ENCODE results near the gene LIFR. TPM values are rescaled to one million over a fixed set of nuclear protein-coding genes. Genes with fewer than 3 reads are reported as not detected.

LIFR gene
- total RNA-seq, 1 donor from 2014 or later, result 2.2 TPM

GRCh38 chr5:38451074-38451725 lies 105.2 kb downstream of the LIFR start:
- Histone ChIP-seq H2AFZ (replicated peaks) (no peak overlapping the region), H3F3A (ENCODE audit: low read depth) (no peaks in the 10 kb centered on the region), H3K4me3 (no peak overlapping the region), H4K20me1 (ENCODE audit: low read depth) (no peaks in the 10 kb centered on the region), H3K27me3 (no peaks in the 10 kb centered on the region), H3K79me2 (ENCODE audit: low read depth) (no peaks in the 10 kb centered on the region), H3K4me1 (peaks cover 5% of the 10 kb centered on the region), H3K4me2 (no peak overlapping the region), H3K9me3 (ENCODE audit: low read depth) (no peaks in the 10 kb centered on the region), H3K36me3 (no peaks in the 10 kb centered on the region), H3K27ac (no peak overlapping the region), H3K9ac (no peak overlapping the region)
- no peaks in the 10 kb centered on the region for H3K36me3 Mint-ChIP-seq
- no peak overlapping the region for H3K27ac Mint-ChIP-seq
- no peaks in the 10 kb centered on the region for H3K9me3 Mint-ChIP-seq
- H3K4me3 Mint-ChIP-seq, result no peak overlapping the region
- H3K4me1 Mint-ChIP-seq, result no peaks in the 10 kb centered on the region
- TF ChIP-seq CTCF (IDR thresholded peaks at IDR 0.05), result no peak
- TF ChIP-seq EZH2 (IDR thresholded peaks at IDR 0.05), result no peak
- TF ChIP-seq EZH2phosphoT487 (IDR thresholded peaks at IDR 0.05), result no peak
- peaks cover 5% of the 10 kb centered on the region for H3K27me3 Mint-ChIP-seq (ENCODE audit: insufficient read depth, low read depth)
- DNase-seq (ENCODE audit: low spot score), result no peak

- no peak overlapping the region for H3K27ac Mint-ChIP-seq
- no peak overlapping the region for H3K4me2 ChIP-seq
- no peak for DNase-seq (ENCODE audit: low spot score)
These were observed 105.8 kb downstream of the LIFR start for GRCh38 chr5:38450627-38451026.

GRCh38 chr5:38448568-38449350 lies 107.7 kb downstream of the LIFR start:
- Histone ChIP-seq H3K4me2 (no peak overlapping the region), H2AFZ (replicated peaks) (no peak overlapping the region), H3F3A (ENCODE audit: low read depth) (no peaks in the 10 kb centered on the region), H3K36me3 (no peaks in the 10 kb centered on the region), H3K4me1 (peaks cover 5% of the 10 kb centered on the region), H3K4me3 (no peak overlapping the region), H4K20me1 (ENCODE audit: low read depth) (no peaks in the 10 kb centered on the region), H3K27ac (no peak overlapping the region), H3K9me3 (ENCODE audit: low read depth) (no peaks in the 10 kb centered on the region), H3K79me2 (ENCODE audit: low read depth) (no peaks in the 10 kb centered on the region), H3K9ac (no peak overlapping the region), H3K27me3 (no peaks in the 10 kb centered on the region)
- Mint-ChIP-seq H3K27me3 (ENCODE audit: insufficient read depth, low read depth) (peaks cover 5% of the 10 kb centered on the region), H3K4me3 (no peak overlapping the region), H3K9me3 (no peaks in the 10 kb centered on the region), H3K27ac (peak overlapping the region; percentile 72), H3K36me3 (no peaks in the 10 kb centered on the region), H3K4me1 (no peaks in the 10 kb centered on the region)
- no peak for DNase-seq (ENCODE audit: low spot score)
- TF ChIP-seq CTCF (IDR thresholded peaks at IDR 0.05) (no peak), EZH2 (IDR thresholded peaks at IDR 0.05) (no peak), EZH2phosphoT487 (IDR thresholded peaks at IDR 0.05) (no peak)

More at GRCh38 chr5:38450627-38451026, 105.8 kb downstream of the LIFR start:
- Histone ChIP-seq H3K4me1 (peaks cover 5% of the 10 kb centered on the region), H3K36me3 (no peaks in the 10 kb centered on the region), H3K27ac (no peak overlapping the region), H4K20me1 (ENCODE audit: low read depth) (no peaks in the 10 kb centered on the region), H3K79me2 (ENCODE audit: low read depth) (no peaks in the 10 kb centered on the region), H3F3A (ENCODE audit: low read depth) (no peaks in the 10 kb centered on the region), H3K4me3 (no peak overlapping the region), H3K27me3 (no peaks in the 10 kb centered on the region), H2AFZ (replicated peaks) (no peak overlapping the region), H3K9ac (no peak overlapping the region), H3K9me3 (ENCODE audit: low read depth) (no peaks in the 10 kb centered on the region)
- Mint-ChIP-seq H3K4me3 (no peak overlapping the region), H3K4me1 (no peaks in the 10 kb centered on the region), H3K36me3 (no peaks in the 10 kb centered on the region), H3K9me3 (no peaks in the 10 kb centered on the region), H3K27me3 (ENCODE audit: insufficient read depth, low read depth) (peaks cover 5% of the 10 kb centered on the region)
- TF ChIP-seq CTCF (IDR thresholded peaks at IDR 0.05) (no peak), EZH2 (IDR thresholded peaks at IDR 0.05) (no peak), EZH2phosphoT487 (IDR thresholded peaks at IDR 0.05) (no peak)
